GM13976 (cell line): ENCODE results near the gene BANF2.
"Not testable (repeated sequence)": the region's sequence is repeated elsewhere in the genome, so short reads cannot be mapped to it uniquely, and the experiment has no call there.

Experiments used
- DNase-seq: peaks from one replicate; pipeline ENCODE4 v3.0.0; 2012; ENCODE audit warnings: low spot score
- in situ Hi-C: fragments of 300-500 bp; cut with MboI; formaldehyde crosslinking; loops from one replicate; pipeline ENCODE4 v1.12.0; 2022; ENCODE audit warnings: low sequenced_read_pairs, mixed read lengths, inconsistent platforms; ENCODE audit not compliant: unreplicated experiment
- TF ChIP-seq, protein P1 (sequence below): IDR thresholded peaks from 2 replicates; pipeline ENCODE4 v1.5.1; 2012; ENCODE audit warnings: borderline replicate concordance, mild to moderate bottlenecking; ENCODE audit not compliant: insufficient read depth; ENCODE audit errors: extremely low read depth, missing control alignments, control extremely low read depth

The BANF2 gene

DNA sequence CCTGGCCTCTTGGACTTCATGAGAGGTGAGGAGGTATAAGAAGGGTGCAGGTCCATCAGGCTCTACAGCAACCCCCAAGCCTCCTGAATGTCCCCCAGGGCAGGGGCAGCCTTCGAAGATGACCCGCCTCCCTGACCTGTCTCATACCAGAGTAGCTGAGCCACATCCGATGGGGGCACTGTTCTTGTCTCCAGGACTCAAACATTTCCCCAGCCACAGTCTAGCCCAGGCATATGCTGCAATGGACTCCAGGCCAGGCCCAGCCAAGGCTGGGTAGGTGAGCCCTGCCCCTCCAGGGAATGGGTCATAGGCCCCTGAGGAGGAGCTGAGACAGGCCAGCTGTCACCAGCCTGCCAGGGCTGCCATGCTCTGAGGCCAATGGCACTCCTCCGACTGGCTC, 65.3 kb downstream of the BANF2 start:
- TF ChIP-seq, protein P1, sequence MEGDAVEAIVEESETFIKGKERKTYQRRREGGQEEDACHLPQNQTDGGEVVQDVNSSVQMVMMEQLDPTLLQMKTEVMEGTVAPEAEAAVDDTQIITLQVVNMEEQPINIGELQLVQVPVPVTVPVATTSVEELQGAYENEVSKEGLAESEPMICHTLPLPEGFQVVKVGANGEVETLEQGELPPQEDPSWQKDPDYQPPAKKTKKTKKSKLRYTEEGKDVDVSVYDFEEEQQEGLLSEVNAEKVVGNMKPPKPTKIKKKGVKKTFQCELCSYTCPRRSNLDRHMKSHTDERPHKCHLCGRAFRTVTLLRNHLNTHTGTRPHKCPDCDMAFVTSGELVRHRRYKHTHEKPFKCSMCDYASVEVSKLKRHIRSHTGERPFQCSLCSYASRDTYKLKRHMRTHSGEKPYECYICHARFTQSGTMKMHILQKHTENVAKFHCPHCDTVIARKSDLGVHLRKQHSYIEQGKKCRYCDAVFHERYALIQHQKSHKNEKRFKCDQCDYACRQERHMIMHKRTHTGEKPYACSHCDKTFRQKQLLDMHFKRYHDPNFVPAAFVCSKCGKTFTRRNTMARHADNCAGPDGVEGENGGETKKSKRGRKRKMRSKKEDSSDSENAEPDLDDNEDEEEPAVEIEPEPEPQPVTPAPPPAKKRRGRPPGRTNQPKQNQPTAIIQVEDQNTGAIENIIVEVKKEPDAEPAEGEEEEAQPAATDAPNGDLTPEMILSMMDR = no peak
- no peak for DNase-seq
- in situ Hi-C loops = no loop called here

DNA sequence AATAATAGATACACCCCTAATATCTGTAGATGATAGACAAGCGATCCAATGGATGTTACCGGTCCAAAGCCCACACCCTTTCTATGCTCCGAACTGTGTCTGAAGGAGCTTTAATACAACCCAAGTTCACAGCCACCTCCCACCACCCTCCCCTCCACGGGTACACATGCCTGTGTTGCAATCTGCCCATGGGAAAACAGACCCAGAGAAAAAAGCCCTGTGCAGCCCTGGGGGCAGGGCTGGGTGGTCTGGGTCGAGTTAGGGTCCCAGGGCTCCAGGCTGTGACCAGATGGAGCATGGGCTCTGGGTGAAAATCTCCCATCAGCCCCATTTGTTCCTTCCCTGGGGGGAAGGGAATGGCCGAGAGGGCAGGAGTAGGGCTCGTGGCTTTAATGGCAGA, 65.8 kb downstream of the BANF2 start:
- DNase-seq = no peak
- in situ Hi-C loops = no loop called here
- TF ChIP-seq, protein P1 = no peak

DNA sequence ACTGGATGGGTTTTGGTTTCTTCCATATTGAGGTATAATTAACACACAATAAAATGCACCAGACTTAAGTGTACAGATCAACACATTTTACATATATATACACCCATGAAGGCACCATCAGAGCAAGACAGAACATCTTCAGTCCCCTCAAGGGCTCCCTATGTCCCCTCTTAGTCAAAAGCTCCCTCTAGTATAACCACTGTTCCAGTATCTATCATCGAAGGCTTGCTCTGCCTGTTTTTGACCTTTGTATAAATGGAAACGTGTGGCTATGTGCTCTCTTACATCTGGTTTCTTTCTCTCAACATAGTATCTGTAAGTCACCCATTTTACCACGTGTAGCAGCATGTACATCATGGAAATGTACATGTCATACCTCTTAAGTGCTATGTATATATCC, 66.5 kb downstream of the BANF2 start:
- in situ Hi-C loops = no loop called here
- no peak for DNase-seq
- TF ChIP-seq, protein P1 = no peak

DNA sequence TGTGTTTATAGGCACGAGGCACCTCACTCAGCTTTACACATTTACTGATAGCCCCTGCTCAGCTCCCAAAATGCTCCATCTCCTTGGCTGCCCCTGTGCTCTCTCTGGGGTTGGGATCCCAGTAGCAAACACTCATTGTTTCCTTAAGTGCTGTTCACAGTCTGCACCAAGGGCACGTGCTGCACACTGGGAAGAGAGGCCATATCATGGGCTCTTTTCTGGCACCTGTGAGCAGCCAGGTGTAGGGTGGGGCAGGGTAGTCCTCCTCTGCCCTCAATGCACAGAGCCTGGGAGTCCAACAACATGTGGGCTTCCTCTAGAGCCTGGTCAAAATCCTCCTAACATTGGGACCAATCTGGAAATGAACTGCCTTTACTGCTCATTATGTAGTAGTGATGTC, 67.9 kb downstream of the BANF2 start:
- TF ChIP-seq, protein P1 = no peak
- no peak for DNase-seq
- in situ Hi-C loops = no loop called here

DNA sequence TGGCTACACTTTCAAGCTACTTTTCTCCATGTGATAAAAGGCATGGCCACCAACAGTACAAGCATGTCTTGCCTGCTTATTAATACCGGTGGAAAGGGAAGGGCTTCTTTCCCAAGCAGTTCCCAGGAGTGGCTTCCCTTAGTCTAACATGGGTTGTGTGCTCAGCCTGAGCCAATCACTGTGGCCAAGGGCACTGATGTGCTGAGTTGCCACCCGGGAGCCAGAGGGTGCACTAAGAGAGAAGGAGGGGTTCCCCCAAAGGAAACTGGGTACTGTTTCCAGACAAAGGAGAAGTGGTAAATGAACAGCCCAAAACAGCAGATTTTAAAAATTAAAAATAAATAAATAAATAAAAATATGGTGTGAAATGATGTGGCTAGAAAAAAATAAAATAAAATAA, 68.5 kb downstream of the BANF2 start:
- in situ Hi-C loops = no loop called here
- DNase-seq = no peak

DNA sequence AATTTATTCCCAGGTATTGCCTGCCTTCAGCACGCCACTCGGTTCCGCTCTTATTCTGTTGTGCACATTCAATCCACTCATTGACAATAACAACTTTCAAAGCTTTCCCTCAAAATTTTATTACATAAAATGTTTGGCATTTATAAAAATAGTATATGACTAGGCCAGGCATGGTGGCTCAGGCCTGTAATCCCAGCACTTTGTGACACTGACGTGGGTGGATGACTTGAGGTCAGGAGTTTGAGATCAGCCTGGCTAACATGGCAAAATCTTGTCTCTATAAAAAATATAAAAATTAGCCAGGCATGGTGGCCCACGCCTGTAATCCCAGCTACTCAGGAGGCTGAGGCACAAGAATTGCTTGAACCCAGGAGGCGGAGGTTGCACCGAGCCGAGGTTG, 70.0 kb downstream of the BANF2 start:
- DNase-seq, in situ Hi-C loops: not testable (repeated sequence)

More for the DNA sequence above, 68.5 kb downstream of the BANF2 start:
- TF ChIP-seq, protein P1 = no peak

DNA sequence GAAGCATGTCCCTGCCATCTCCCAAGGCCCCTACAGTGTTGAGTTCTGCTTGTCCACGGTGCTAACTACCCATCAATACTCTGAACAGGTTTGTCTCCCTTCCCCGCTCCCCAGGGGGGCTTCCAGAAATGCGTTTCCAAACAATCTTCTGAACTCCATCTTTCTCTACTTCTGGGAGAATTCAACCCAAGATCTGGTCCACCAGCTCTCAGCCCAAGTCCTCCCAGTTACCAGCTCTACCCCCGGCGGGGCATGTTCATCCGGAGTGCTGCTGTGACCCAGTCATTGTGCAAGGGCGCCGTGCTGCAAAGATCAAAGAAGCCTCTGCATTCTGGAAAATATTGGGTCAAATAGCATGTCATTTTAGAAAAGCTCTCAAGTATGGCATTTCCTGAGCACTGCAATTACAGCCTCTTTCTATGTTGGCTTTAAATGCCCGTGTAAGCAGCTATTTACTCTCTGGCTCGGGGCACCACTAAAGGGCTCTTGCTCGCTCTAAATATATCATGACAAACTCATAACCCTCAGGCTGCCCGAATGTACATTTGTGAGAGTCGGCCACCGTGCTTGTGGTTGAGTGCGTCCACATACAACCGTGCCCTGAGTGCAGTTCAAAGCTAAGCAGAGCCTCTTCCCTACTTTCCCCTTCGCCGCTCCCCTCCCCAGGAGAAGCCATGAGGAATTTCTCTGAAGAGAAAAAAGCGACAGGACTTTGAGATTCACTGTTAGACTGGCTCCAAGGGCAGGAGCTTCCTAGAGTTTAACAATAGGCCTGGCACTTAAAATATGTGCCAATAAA, 71.6 kb downstream of the BANF2 start:
- TF ChIP-seq, protein P1 = no peak
- DNase-seq = no peak
- in situ Hi-C loops = no loop called here
